Effector memory CD8-positive, alpha-beta T cell (primary cell): ENCODE measurements around the gene IL31RA.

Source experiments
- ATAC-seq: fragments of 150-1000 bp; cut with Tn5 transposase; replicated peaks from 2 replicates; pipeline ENCODE4 v1.10.0; 2021; ENCODE audit warnings: mild to moderate bottlenecking, moderate library complexity
- DNase-seq, 3 experiments: peaks; one replicate each; pipeline ENCODE4 v3.0.0; 2021
- H3K27ac Mint-ChIP-seq, 2 donors: one replicate each; pipeline ENCODE4 v1.8.0; 2022; ENCODE audit warnings: mild to moderate bottlenecking in 2 of 2, mixed read lengths in 2 of 2, moderate library complexity in 2 of 2
- H3K27me3 Mint-ChIP-seq, 2 donors: one replicate each; pipeline ENCODE4 v1.8.0; 2022; ENCODE audit warnings: mixed read lengths in 2 of 2
- H3K36me3 Mint-ChIP-seq: one replicate; pipeline ENCODE4 v1.8.0; 2022; ENCODE audit warnings: mild to moderate bottlenecking, moderate library complexity, mixed read lengths; ENCODE audit not compliant: insufficient read depth
- H3K4me1 Mint-ChIP-seq, 2 donors: one replicate each; pipeline ENCODE4 v1.8.0; 2022; ENCODE audit warnings: low read depth in 2 of 2, mixed read lengths in 2 of 2
- H3K4me3 Mint-ChIP-seq, 2 donors: one replicate each; pipeline ENCODE4 v1.8.0; 2022; ENCODE audit warnings: mild to moderate bottlenecking in 2 of 2, mixed read lengths in 2 of 2, moderate library complexity in 2 of 2
- H3K9me3 Mint-ChIP-seq, 2 donors: one replicate each; pipeline ENCODE4 v1.8.0; 2022; ENCODE audit warnings: mixed read lengths in 2 of 2

Gene IL31RA

DNA sequence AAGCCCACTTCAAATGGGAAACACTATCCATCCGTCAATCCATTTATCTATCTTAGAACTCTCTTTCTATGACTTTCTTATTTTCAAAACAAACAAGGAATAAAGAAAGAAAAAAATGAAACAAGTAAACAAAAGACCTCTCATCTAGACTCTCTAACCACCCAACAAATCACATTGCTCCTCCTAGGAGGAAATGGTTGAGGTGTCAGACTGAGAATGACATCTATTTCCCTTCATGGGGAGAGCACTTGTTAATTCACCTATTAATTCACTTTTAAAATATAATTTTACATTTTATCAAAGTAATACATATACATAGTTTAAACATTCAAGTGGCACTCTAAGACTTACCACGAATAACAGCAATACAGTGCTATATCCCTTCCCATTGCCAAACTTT, 2.4 kb upstream of the IL31RA start:
- Mint-ChIP-seq H3K27ac (no peak overlapping the region), H3K36me3 (no peaks in the 10 kb centered on the region)
- peak; percentile 81 for ATAC-seq

DNA sequence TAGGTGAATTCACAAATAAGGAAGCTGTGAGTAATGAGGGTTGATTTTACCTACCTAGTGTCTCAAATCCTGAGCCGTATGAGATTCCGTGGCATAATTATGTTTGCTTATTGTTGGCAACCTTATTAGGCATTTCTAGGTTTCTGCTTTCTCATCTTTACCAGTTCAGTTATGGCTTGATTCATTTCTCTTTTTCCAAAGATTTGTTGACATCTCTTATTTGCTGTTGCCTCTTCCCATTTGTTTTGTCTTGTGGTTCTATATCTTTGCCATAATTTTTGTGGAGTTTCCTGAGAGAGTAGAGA, 470 bp downstream of the IL31RA start:
- Mint-ChIP-seq H3K27ac (no peak overlapping the region), H3K9me3 (peaks cover 0 to 2% of the 10 kb centered on the region in 2 donors), H3K4me1 (peaks cover 0 to 13% of the 10 kb centered on the region in 2 donors), H3K36me3 (no peaks in the 10 kb centered on the region), H3K27me3 (peaks cover 29 to 39% of the 10 kb centered on the region in 2 donors), H3K4me3 (no peak overlapping the region)
- ATAC-seq (no peak), DNase-seq (no peak)

More for the DNA sequence above, 2.4 kb upstream of the IL31RA start:
- H3K27me3 Mint-ChIP-seq = peaks cover 29 to 39% of the 10 kb centered on the region in 2 donors
- peaks cover 0 to 2% of the 10 kb centered on the region in 2 donors for H3K9me3 Mint-ChIP-seq
- H3K4me3 Mint-ChIP-seq = no peak overlapping the region
- no peaks in the 10 kb centered on the region for H3K4me1 Mint-ChIP-seq
- DNase-seq = no peak

DNA sequence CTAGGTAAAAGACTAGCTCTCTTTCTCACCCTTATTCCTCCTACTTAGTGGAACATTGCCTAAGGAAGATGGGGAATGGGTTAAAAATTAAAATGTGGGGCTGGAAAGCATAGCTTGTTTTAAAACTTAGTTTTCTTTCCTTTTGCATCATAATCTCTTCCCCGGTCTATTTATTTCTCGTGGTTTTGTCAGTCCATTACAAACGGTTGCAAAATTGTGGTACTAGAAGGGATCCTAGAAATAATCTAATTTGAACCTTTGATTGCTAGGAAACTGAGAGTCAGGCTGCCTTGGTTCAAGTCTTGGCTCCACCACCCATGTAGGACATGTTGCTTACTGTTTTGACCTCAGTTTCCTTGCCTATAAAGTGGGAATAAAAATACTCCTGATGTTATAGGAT, 1.3 kb downstream of the IL31RA start:
- ATAC-seq (no peak), DNase-seq (no peak)
- Mint-ChIP-seq H3K27me3 (peaks cover 28 to 39% of the 10 kb centered on the region in 2 donors), H3K27ac (no peak overlapping the region), H3K4me1 (peaks cover 0 to 14% of the 10 kb centered on the region in 2 donors), H3K9me3 (peaks cover 0 to 2% of the 10 kb centered on the region in 2 donors), H3K4me3 (no peak overlapping the region), H3K36me3 (no peaks in the 10 kb centered on the region)

DNA sequence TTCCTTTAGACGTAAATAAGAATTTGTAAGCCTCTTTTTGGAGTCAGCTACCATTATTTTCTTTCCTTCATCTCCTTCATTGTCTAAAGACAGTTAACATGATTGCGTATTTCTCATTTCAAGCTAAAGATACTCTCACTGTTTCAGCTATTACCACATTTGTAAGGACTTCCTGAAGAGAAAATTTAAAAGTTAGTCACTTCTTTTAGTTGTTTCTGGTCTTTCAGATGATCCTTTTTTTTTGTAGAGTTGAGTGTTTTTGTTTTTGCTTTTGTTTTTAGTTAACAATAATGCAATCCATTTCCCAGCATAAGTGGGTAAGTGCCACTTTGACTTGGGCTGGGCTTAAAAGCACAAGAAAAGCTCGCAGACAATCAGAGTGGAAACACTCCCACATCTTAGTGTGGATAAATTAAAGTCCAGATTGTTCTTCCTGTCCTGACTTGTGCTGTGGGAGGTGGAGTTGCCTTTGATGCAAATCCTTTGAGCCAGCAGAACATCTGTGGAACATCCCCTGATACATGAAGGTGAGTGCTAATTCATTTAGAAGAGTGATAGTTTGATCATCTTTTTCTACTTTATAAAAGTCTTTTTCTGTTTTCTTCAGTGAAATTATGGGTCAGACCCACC, 2.0 kb downstream of the IL31RA start:
- no peak overlapping the region for H3K4me3 Mint-ChIP-seq
- H3K36me3 Mint-ChIP-seq = no peaks in the 10 kb centered on the region
- H3K4me1 Mint-ChIP-seq = peaks cover 0 to 17% of the 10 kb centered on the region in 2 donors

DNA sequence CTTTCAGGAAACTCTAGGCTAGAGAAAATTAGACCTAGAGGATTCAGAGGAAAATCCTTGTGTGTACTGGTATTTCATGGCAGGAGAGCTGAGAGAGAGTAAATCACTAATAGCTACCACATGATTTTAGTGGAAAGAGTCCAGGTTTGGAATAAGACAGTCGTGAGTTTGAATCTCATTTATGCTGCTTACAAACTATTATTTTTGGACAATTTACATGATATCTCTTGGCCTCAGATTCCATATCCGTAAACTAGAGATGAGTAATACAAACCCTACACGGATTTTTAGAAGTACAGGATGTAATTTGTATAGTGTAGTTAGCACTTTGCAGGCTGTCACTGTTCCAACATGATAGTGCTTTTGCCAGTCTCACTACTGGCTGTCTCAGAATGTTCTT, 2.7 kb downstream of the IL31RA start:
- ATAC-seq = no peak
- H3K9me3 Mint-ChIP-seq = peaks cover 0 to 2% of the 10 kb centered on the region in 2 donors
- no peaks in the 10 kb centered on the region for H3K36me3 Mint-ChIP-seq
- no peak for DNase-seq
- H3K4me1 Mint-ChIP-seq = peaks cover 0 to 19% of the 10 kb centered on the region in 2 donors
- peaks cover 26 to 41% of the 10 kb centered on the region in 2 donors for H3K27me3 Mint-ChIP-seq
- H3K27ac Mint-ChIP-seq = no peak overlapping the region
- H3K4me3 Mint-ChIP-seq = no peak overlapping the region

More for the DNA sequence above, 2.0 kb downstream of the IL31RA start:
- H3K27ac Mint-ChIP-seq = no peak overlapping the region
- ATAC-seq (no peak), DNase-seq (no peak)
- peaks cover 0 to 2% of the 10 kb centered on the region in 2 donors for H3K9me3 Mint-ChIP-seq
- H3K27me3 Mint-ChIP-seq = peaks cover 22 to 38% of the 10 kb centered on the region in 2 donors

DNA sequence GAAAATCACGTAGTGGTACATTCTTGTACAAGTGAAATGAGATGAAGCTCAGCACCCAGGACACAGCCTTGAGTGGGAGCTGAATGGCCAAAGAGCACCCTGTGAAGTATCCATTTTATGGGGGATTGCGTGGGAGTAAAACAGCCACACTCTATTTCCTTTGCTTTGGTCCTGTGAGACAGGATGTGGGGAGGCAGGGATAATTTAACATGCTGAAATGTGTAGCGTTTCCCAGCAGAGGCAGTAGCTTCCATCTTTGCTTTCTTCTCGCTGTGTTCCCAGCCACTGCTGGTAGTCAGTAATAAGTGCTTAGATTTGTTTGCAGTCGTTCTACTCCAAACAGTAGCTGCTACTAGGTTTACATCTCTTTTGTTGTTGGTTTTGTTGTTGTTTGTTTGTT, 4.4 kb downstream of the IL31RA start:
- H3K4me1 Mint-ChIP-seq = peaks cover 0 to 19% of the 10 kb centered on the region in 2 donors
- H3K9me3 Mint-ChIP-seq = no peaks in the 10 kb centered on the region
- H3K36me3 Mint-ChIP-seq = no peaks in the 10 kb centered on the region
- peaks cover 23 to 33% of the 10 kb centered on the region in 2 donors for H3K27me3 Mint-ChIP-seq
- H3K27ac Mint-ChIP-seq = no peak overlapping the region
- no peak overlapping the region for H3K4me3 Mint-ChIP-seq
- ATAC-seq (no peak), DNase-seq (no peak)

DNA sequence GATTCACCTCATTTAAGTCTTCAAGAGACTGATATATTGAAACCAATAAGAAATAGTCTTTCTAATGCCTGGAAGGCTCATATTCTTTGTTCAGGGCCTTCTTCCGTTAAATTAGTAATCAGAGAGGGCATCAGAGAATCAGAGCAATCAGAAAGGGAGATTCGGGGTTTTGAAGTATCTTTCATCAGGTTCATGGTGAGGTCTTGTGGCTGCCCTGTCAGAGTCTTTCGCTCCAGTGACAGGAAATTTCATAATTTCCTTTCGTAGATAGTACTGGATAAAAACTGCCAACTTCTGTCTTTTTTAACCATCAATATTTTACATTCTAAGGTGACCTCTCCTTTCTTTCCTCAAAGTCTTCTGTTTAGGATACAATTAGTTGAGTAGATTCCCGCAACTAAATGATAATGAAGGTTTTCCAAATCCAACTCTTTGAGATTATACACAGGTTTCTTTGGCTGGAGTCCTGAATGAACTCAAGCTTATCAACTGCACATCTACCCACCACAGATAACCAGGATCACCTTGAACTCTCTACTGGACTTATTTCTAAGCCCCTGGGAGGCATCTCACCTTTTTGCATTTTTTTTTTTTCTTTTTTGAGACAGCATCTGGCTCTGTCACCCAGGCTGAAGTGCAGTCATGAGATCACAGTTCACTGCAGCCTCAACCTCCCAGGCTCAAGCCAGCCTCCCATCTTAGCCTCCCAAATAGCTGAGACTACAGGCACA, 5.5 kb downstream of the IL31RA start:
- Mint-ChIP-seq H3K4me1 (peaks cover 0 to 19% of the 10 kb centered on the region in 2 donors), H3K27ac (peak overlapping the region in 1 of 2 donors; percentile 27), H3K9me3 (no peaks in the 10 kb centered on the region), H3K4me3 (no peak overlapping the region), H3K27me3 (peaks cover 14 to 21% of the 10 kb centered on the region in 2 donors), H3K36me3 (no peaks in the 10 kb centered on the region)
- DNase-seq (no peak), ATAC-seq (peak; percentile 90)

DNA sequence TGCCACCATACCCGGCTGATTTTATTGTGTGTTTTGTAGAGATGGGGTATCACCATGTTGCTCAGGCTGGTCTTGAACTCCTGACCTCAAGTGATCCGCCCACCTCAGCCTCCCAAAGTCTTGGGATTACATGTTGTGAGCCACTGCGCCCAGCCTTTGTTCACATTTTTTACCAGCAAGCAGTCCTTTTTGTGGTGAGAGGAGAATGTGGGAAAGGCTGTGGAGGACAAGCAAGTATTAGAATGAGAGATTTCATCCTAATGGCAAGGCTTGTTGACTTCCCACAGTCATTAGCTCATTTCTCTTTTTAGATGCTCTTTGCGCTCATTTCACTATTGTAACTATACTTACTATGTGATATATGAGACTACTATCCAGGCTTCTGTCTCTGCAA, 6.1 kb downstream of the IL31RA start:
- no peaks in the 10 kb centered on the region for H3K36me3 Mint-ChIP-seq
- H3K4me3 Mint-ChIP-seq = no peak overlapping the region
- DNase-seq (no peak), ATAC-seq (no peak)
- H3K27me3 Mint-ChIP-seq = peaks cover 8 to 16% of the 10 kb centered on the region in 2 donors
- peak overlapping the region in 1 of 2 donors; percentile 27 for H3K27ac Mint-ChIP-seq
- H3K4me1 Mint-ChIP-seq = peaks cover 0 to 19% of the 10 kb centered on the region in 2 donors
- H3K9me3 Mint-ChIP-seq = no peaks in the 10 kb centered on the region

DNA sequence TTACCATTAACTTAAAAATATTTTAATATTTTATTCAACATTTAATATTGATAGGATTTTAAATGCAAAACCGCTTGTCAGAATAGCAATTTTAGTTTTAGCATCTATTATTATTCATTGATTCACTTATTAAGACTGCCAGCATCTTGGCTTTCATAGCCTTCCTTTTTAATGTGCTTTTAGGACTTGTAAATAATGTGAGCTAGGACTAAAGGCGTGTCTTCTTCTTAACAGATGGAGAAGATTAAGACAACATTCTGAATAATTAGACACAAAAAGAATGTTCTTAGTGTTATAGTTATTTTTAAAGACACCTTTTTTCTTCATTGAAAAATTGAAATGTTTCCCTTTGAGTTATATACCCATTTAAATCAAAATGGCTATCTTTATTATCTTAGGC, 6.9 kb downstream of the IL31RA start:
- Mint-ChIP-seq H3K4me3 (no peak overlapping the region), H3K27me3 (peaks cover 8 to 10% of the 10 kb centered on the region in 2 donors), H3K27ac (no peak overlapping the region), H3K4me1 (peaks cover 0 to 19% of the 10 kb centered on the region in 2 donors), H3K9me3 (no peaks in the 10 kb centered on the region), H3K36me3 (no peaks in the 10 kb centered on the region)
- no peak for ATAC-seq
- DNase-seq = no peak

DNA sequence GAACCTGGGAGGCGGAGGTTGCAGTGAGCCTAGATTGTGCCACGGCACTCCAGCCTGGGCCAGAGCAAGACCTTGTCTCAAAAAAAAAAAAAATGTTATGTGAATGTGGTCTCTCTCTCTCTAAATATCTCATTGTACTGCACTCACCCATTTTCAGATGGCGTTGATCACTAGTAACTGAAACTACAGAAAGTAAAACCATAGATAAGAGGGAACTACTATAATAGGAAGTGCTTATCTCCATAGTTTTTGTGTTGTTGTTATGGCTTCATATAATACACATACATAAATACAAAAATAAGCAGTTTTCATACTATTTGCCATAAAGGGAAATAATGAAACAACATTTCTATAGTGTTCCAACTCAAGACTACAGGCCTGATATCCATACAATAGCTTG, 9.1 kb downstream of the IL31RA start:
- Mint-ChIP-seq H3K27me3 (peaks cover 8 to 10% of the 10 kb centered on the region in 2 donors), H3K4me1 (peaks cover 0 to 18% of the 10 kb centered on the region in 2 donors), H3K9me3 (no peaks in the 10 kb centered on the region), H3K27ac (no peak overlapping the region), H3K36me3 (no peaks in the 10 kb centered on the region), H3K4me3 (no peak overlapping the region)
- DNase-seq (no peak), ATAC-seq (no peak)

DNA sequence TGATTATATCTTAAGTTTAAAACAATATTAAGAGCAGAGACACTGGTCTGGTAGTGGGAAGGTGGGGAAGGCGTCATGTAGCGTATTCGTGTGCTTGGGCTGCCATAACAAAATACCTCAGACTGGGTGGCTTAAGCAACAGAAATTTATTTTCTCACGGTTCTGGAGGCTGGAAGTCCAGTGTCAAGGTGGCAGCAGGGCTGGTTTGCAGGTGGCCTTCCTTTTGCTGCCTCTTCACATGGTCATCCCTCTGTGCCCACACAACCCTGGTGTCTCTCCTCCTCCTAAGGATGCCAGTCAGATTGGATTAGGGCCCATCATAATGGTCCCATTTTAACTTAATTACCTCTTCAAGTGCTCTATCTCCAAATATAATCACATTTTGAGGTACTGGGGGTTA, 9.6 kb downstream of the IL31RA start:
- H3K4me1 Mint-ChIP-seq = peaks cover 0 to 14% of the 10 kb centered on the region in 2 donors
- no peak for ATAC-seq

DNA sequence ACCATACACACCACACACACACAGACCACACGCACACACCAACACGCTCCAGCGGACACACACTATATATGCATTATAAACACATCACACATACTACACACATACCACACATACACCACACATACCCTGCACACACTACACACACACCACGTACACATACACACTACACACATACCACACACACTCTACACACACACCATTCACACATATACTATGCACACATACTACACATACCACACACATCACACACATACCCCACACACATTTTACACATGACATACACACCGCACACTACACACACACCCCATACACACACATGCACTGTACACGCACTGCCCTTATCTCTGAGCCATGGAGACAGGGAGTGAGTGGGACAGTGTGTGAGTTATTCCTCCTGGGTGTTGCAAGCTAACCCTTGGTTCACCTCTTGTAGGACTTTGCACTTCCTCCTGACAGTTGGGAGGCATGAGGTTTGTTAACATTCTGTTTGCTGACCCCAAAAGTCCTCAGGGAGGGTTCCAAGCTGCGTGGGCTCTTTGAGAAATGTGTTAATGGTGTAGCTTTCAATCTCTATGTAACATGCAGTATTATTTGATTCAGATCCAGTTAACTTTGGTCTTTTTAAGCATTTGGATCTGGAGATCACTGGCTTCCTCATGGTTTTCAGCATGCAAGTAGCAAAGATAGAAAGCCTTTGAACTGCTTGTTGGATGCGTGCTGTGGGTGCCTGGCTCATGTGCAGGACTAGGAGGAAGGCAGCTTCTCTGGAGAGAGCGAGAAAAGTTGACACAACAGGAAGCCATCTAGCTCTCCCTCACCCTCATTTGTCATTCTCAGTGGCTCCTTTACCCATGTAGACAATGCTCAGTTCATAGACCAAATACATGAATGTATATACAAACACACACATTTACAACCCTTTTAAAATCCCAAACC, 13.7 kb downstream of the IL31RA start:
- Mint-ChIP-seq H3K4me3 (no peak overlapping the region), H3K36me3 (no peaks in the 10 kb centered on the region), H3K4me1 (no peaks in the 10 kb centered on the region), H3K27ac (no peak overlapping the region), H3K27me3 (peaks cover 0 to 5% of the 10 kb centered on the region in 2 donors), H3K9me3 (no peaks in the 10 kb centered on the region)
- ATAC-seq = no peak
- no peak for DNase-seq

More for the DNA sequence above, 9.6 kb downstream of the IL31RA start:
- H3K4me3 Mint-ChIP-seq = no peak overlapping the region
- H3K27me3 Mint-ChIP-seq = peaks cover 8 to 10% of the 10 kb centered on the region in 2 donors
- H3K36me3 Mint-ChIP-seq = no peaks in the 10 kb centered on the region
- no peak overlapping the region for H3K27ac Mint-ChIP-seq
- H3K9me3 Mint-ChIP-seq = no peaks in the 10 kb centered on the region
- DNase-seq = no peak

DNA sequence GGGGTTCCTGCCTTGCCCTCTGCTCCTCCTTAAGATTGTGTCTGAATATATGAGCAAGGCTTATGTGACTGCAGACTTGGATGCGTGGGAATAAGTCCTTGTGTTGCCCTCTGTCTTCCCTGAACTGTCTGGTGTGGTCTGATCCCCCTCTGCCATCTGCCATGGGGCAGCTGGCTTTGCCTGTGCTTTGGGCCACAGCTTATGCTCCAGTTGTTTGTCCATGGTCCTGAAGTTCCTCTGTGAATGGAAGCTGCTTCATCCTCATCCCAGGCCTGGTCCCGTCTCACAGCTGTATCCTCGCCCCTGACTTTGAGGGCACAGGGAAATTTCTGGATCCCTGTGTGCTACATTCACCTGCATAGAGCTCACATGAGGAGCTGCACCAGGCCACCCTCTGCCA, 14.7 kb downstream of the IL31RA start:
- Mint-ChIP-seq H3K27ac (no peak overlapping the region), H3K4me3 (no peak overlapping the region), H3K36me3 (no peaks in the 10 kb centered on the region), H3K4me1 (no peaks in the 10 kb centered on the region), H3K9me3 (no peaks in the 10 kb centered on the region), H3K27me3 (peaks cover 0 to 5% of the 10 kb centered on the region in 2 donors)
- DNase-seq = no peak
- ATAC-seq = no peak
